IPS DF 6.9 (cell line): ENCODE data around the gene S1PR4.

ENCODE experiments used
- DNase-seq: peaks from one replicate; pipeline ENCODE4 v3.0.0-alpha.2; 2013; ENCODE audit warnings: low read depth, low spot score
- H3K27ac ChIP-seq: one replicate; pipeline ENCODE4 v1.5.1; 2013; ENCODE audit warnings: low read length, control low read depth
- H3K27me3 ChIP-seq: 2 replicates; pipeline ENCODE4 v1.6.1; 2013; ENCODE audit warnings: mild to moderate bottlenecking, low read length; ENCODE audit not compliant: control insufficient read depth, insufficient read depth
- H3K36me3 ChIP-seq: 2 replicates; pipeline ENCODE4 v1.6.1; 2013; ENCODE audit warnings: low read length; ENCODE audit not compliant: control insufficient read depth, insufficient read depth
- H3K4me1 ChIP-seq: 2 replicates; pipeline ENCODE4 v1.6.1; 2013; ENCODE audit warnings: low read length; ENCODE audit not compliant: control insufficient read depth, insufficient read depth
- H3K4me3 ChIP-seq: 2 replicates; pipeline ENCODE4 v1.5.1; 2013; ENCODE audit warnings: mild to moderate bottlenecking, low read length
- H3K9me3 ChIP-seq: 2 replicates; pipeline ENCODE4 v1.6.1; 2013; ENCODE audit warnings: low read length, inconsistent platforms; ENCODE audit not compliant: control insufficient read depth, insufficient read depth
- WGBS: extraction: QIAGEN DNeasy Blood & Tissue Kit; methylation state at CpG from one replicate; pipeline ENCODE4 v1.1.7; 2013; ENCODE audit warnings: mixed read lengths, missing lambda C conversion rate; ENCODE audit not compliant: insufficient read length, insufficient coverage; 5-methylcytosine and 5-hydroxymethylcytosine counted together

The S1PR4 gene

GRCh38 chr19:3142292-3142670 is 36.3 kb upstream of the S1PR4 start:
- no peak overlapping the region for H3K4me3 ChIP-seq
- H3K36me3 ChIP-seq = no peaks in the 10 kb centered on the region
- no peak for DNase-seq
- no peaks in the 10 kb centered on the region for H3K4me1 ChIP-seq
- no peaks in the 10 kb centered on the region for H3K27me3 ChIP-seq
- no CpG with 5 or more reads among the region's 6 CpGs for WGBS
- H3K9me3 ChIP-seq = no peaks in the 10 kb centered on the region
- no peak overlapping the region for H3K27ac ChIP-seq

- no peaks in the 10 kb centered on the region for H3K9me3 ChIP-seq
- no peaks in the 10 kb centered on the region for H3K27me3 ChIP-seq
- DNase-seq = no peak
- H3K4me1 ChIP-seq = no peaks in the 10 kb centered on the region
- no peak overlapping the region for H3K4me3 ChIP-seq
- no peaks in the 10 kb centered on the region for H3K36me3 ChIP-seq
- WGBS = no CpG with 5 or more reads among the region's 11 CpGs
- H3K27ac ChIP-seq = no peak overlapping the region
These were observed 35.7 kb upstream of the S1PR4 start for GRCh38 chr19:3142781-3143337.

GRCh38 chr19:3145909-3146676 is 32.5 kb upstream of the S1PR4 start:
- DNase-seq = no peak
- Histone ChIP-seq H3K27ac (no peak overlapping the region), H3K27me3 (no peaks in the 10 kb centered on the region), H3K4me3 (no peak overlapping the region; the same call in 1 of the 2 replicates), H3K4me1 (no peaks in the 10 kb centered on the region; the same call in 1 of the 2 replicates), H3K9me3 (no peaks in the 10 kb centered on the region), H3K36me3 (no peaks in the 10 kb centered on the region)
- no CpG with 5 or more reads among the region's 20 CpGs for WGBS

GRCh38 chr19:3146677-3147100 is 31.9 kb upstream of the S1PR4 start:
- Histone ChIP-seq H3K4me3 (no peak overlapping the region), H3K4me1 (no peaks in the 10 kb centered on the region; the same call in 1 of the 2 replicates), H3K36me3 (no peaks in the 10 kb centered on the region), H3K9me3 (no peaks in the 10 kb centered on the region), H3K27ac (no peak overlapping the region), H3K27me3 (no peaks in the 10 kb centered on the region)
- no CpG with 5 or more reads among the region's 5 CpGs for WGBS
- no peak for DNase-seq

GRCh38 chr19:3148503-3148902 is 30.1 kb upstream of the S1PR4 start:
- no peaks in the 10 kb centered on the region for H3K9me3 ChIP-seq
- H3K36me3 ChIP-seq = no peaks in the 10 kb centered on the region
- WGBS = no CpG with 5 or more reads among the region's 20 CpGs
- H3K4me3 ChIP-seq = no peak overlapping the region
- H3K27me3 ChIP-seq = no peaks in the 10 kb centered on the region
- H3K27ac ChIP-seq = no peak overlapping the region
- no peak for DNase-seq
- H3K4me1 ChIP-seq = no peaks in the 10 kb centered on the region; the same call in 1 of the 2 replicates

GRCh38 chr19:3149089-3149488 is 29.5 kb upstream of the S1PR4 start:
- H3K27me3 ChIP-seq = no peaks in the 10 kb centered on the region
- no peaks in the 10 kb centered on the region; the same call in 1 of the 2 replicates for H3K4me1 ChIP-seq
- H3K9me3 ChIP-seq = no peaks in the 10 kb centered on the region
- no CpG with 5 or more reads among the region's 6 CpGs for WGBS
- no peak overlapping the region for H3K4me3 ChIP-seq
- no peak overlapping the region for H3K27ac ChIP-seq
- DNase-seq = no peak
- H3K36me3 ChIP-seq = no peaks in the 10 kb centered on the region

GRCh38 chr19:3149526-3150505 is 28.8 kb upstream of the S1PR4 start:
- no CpG with 5 or more reads among the region's 35 CpGs for WGBS
- H3K36me3 ChIP-seq = no peaks in the 10 kb centered on the region

GRCh38 chr19:3150739-3151329 is 27.7 kb upstream of the S1PR4 start:
- H3K4me1 ChIP-seq = no peaks in the 10 kb centered on the region; the same call in 1 of the 2 replicates
- H3K27ac ChIP-seq = no peak overlapping the region
- no peaks in the 10 kb centered on the region for H3K9me3 ChIP-seq
- no peak for DNase-seq
- H3K27me3 ChIP-seq = no peaks in the 10 kb centered on the region
- H3K4me3 ChIP-seq = no peak overlapping the region
- H3K36me3 ChIP-seq = no peaks in the 10 kb centered on the region
- no CpG with 5 or more reads among the region's 5 CpGs for WGBS

More at GRCh38 chr19:3149526-3150505, 28.8 kb upstream of the S1PR4 start:
- Histone ChIP-seq H3K9me3 (no peaks in the 10 kb centered on the region), H3K27me3 (no peaks in the 10 kb centered on the region), H3K4me3 (no peak overlapping the region), H3K4me1 (no peaks in the 10 kb centered on the region; the same call in 1 of the 2 replicates), H3K27ac (no peak overlapping the region)
- no peak for DNase-seq

GRCh38 chr19:3151563-3152418 is 26.8 kb upstream of the S1PR4 start:
- Histone ChIP-seq H3K9me3 (no peaks in the 10 kb centered on the region), H3K27ac (no peak overlapping the region), H3K4me3 (no peak overlapping the region), H3K36me3 (no peaks in the 10 kb centered on the region), H3K27me3 (no peaks in the 10 kb centered on the region), H3K4me1 (peaks cover 1% of the 10 kb centered on the region; the same call in 1 of the 2 replicates)
- no peak for DNase-seq
- WGBS = no CpG with 5 or more reads among the region's 14 CpGs
